ENCODE data around the gene TBC1D22A.

The TBC1D22A gene

GRCh38 chr22:46750530-46750800 lies 12.0 kb upstream of the TBC1D22A start:
- H3K9ac ChIP-seq: no peak overlapping the region
- H2AFZ ChIP-seq (ENCODE audit: low read depth): no peak overlapping the region
- H3K4me2 ChIP-seq: no peak overlapping the region
- no peaks in the 10 kb centered on the region for H3K36me3 ChIP-seq (ENCODE audit: insufficient read depth)
- no peaks in the 10 kb centered on the region for H3K79me2 ChIP-seq (ENCODE audit: insufficient read depth, low read depth)
- H3K27ac ChIP-seq: no peak overlapping the region
- no peaks in the 10 kb centered on the region for H3K4me1 ChIP-seq (ENCODE audit: low read depth, poor library complexity, severe bottlenecking)
- no peak for TF ChIP-seq CTCF (conservative IDR thresholded peaks at IDR 0.05; ENCODE audit: low read depth, low read length)
- no peak overlapping the region for H3K4me3 ChIP-seq (IDR thresholded peaks at IDR 0.05; ENCODE audit: insufficient read depth, low read depth, low read length)
- H4K20me1 ChIP-seq (ENCODE audit: insufficient read depth): no peaks in the 10 kb centered on the region
- no peaks in the 10 kb centered on the region for H3K27me3 ChIP-seq (ENCODE audit: insufficient read depth, low read depth)

GRCh38 chr22:46750863-46751443 lies 11.5 kb upstream of the TBC1D22A start:
- Histone ChIP-seq H3K79me2 (ENCODE audit: insufficient read depth, low read depth) (no peaks in the 10 kb centered on the region), H2AFZ (ENCODE audit: low read depth) (no peak overlapping the region), H3K27ac (no peak overlapping the region), H3K27me3 (ENCODE audit: insufficient read depth, low read depth) (no peaks in the 10 kb centered on the region), H3K4me3 (IDR thresholded peaks at IDR 0.05; ENCODE audit: insufficient read depth, low read depth, low read length) (no peak overlapping the region), H4K20me1 (ENCODE audit: insufficient read depth) (no peaks in the 10 kb centered on the region), H3K36me3 (ENCODE audit: insufficient read depth) (no peaks in the 10 kb centered on the region), H3K9ac (no peak overlapping the region), H3K4me1 (ENCODE audit: low read depth, poor library complexity, severe bottlenecking) (no peaks in the 10 kb centered on the region), H3K4me2 (no peak overlapping the region)
- TF ChIP-seq CTCF (conservative IDR thresholded peaks at IDR 0.05; ENCODE audit: low read depth, low read length): no peak

GRCh38 chr22:46752286-46752987 lies 10.0 kb upstream of the TBC1D22A start:
- TF ChIP-seq CTCF (conservative IDR thresholded peaks at IDR 0.05; ENCODE audit: low read depth, low read length): no peak
- H3K4me2 ChIP-seq: no peak overlapping the region
- H3K4me3 ChIP-seq (IDR thresholded peaks at IDR 0.05; ENCODE audit: insufficient read depth, low read depth, low read length): no peak overlapping the region
- no peak overlapping the region for H3K27ac ChIP-seq
- no peak overlapping the region for H3K9ac ChIP-seq
- H3K79me2 ChIP-seq (ENCODE audit: insufficient read depth, low read depth): no peaks in the 10 kb centered on the region
- no peak overlapping the region for H2AFZ ChIP-seq (ENCODE audit: low read depth)
- H4K20me1 ChIP-seq (ENCODE audit: insufficient read depth): no peaks in the 10 kb centered on the region
- H3K27me3 ChIP-seq (ENCODE audit: insufficient read depth, low read depth): no peaks in the 10 kb centered on the region
- H3K36me3 ChIP-seq (ENCODE audit: insufficient read depth): no peaks in the 10 kb centered on the region
- H3K4me1 ChIP-seq (ENCODE audit: low read depth, poor library complexity, severe bottlenecking): no peaks in the 10 kb centered on the region

- Histone ChIP-seq H3K36me3 (ENCODE audit: insufficient read depth) (no peaks in the 10 kb centered on the region), H4K20me1 (ENCODE audit: insufficient read depth) (no peaks in the 10 kb centered on the region), H3K4me2 (no peak overlapping the region), H3K79me2 (ENCODE audit: insufficient read depth, low read depth) (no peaks in the 10 kb centered on the region), H3K4me3 (IDR thresholded peaks at IDR 0.05; ENCODE audit: insufficient read depth, low read depth, low read length) (no peak overlapping the region), H3K9ac (no peak overlapping the region), H3K27me3 (ENCODE audit: insufficient read depth, low read depth) (no peaks in the 10 kb centered on the region), H3K4me1 (ENCODE audit: low read depth, poor library complexity, severe bottlenecking) (no peaks in the 10 kb centered on the region), H2AFZ (ENCODE audit: low read depth) (no peak overlapping the region), H3K27ac (no peak overlapping the region)
- TF ChIP-seq CTCF (conservative IDR thresholded peaks at IDR 0.05; ENCODE audit: low read depth, low read length): no peak
These were observed 9.5 kb upstream of the TBC1D22A start for GRCh38 chr22:46752988-46753310.
